ENCODE measurements around the gene MYO18A.

The MYO18A gene

GRCh38 chr17:29165261-29165660 is 14.9 kb downstream of the MYO18A start:
- Mint-ChIP-seq H3K9me3 (no peaks in the 10 kb centered on the region), H3K27me3 (no peaks in the 10 kb centered on the region), H3K4me1 (peaks cover 0 to 6% of the 10 kb centered on the region in 2 donors), H3K27ac (no peak overlapping the region), H3K36me3 (peaks cover 30 to 32% of the 10 kb centered on the region in 2 donors), H3K4me3 (no peak overlapping the region)
- no peak for DNase-seq
- ATAC-seq (replicated peaks), result no peak

- Mint-ChIP-seq H3K4me3 (no peak overlapping the region), H3K27me3 (no peaks in the 10 kb centered on the region), H3K9me3 (no peaks in the 10 kb centered on the region), H3K27ac (no peak overlapping the region), H3K36me3 (peaks cover 30 to 32% of the 10 kb centered on the region in 2 donors), H3K4me1 (peaks cover 8 to 9% of the 10 kb centered on the region in 2 donors)
- ATAC-seq (replicated peaks), result no peak
- DNase-seq, result no peak
These were observed 16.6 kb downstream of the MYO18A start for GRCh38 chr17:29163563-29163962.

- H3K27me3 Mint-ChIP-seq, result no peaks in the 10 kb centered on the region
- H3K36me3 Mint-ChIP-seq, result peaks cover 30 to 32% of the 10 kb centered on the region in 2 donors
- H3K27ac Mint-ChIP-seq, result no peak overlapping the region
- ATAC-seq (replicated peaks) (no peak), DNase-seq (no peak)
- H3K4me1 Mint-ChIP-seq, result peaks cover 8 to 9% of the 10 kb centered on the region in 2 donors
- no peaks in the 10 kb centered on the region for H3K9me3 Mint-ChIP-seq
- no peak overlapping the region for H3K4me3 Mint-ChIP-seq
These were observed 17.3 kb downstream of the MYO18A start for GRCh38 chr17:29162909-29163341.

- H3K4me3 Mint-ChIP-seq, result no peak overlapping the region
- peaks cover 8 to 9% of the 10 kb centered on the region in 2 donors for H3K4me1 Mint-ChIP-seq
- H3K27ac Mint-ChIP-seq, result no peak overlapping the region
- ATAC-seq (replicated peaks) (no peak), DNase-seq (no peak)
- H3K9me3 Mint-ChIP-seq, result no peaks in the 10 kb centered on the region
- H3K36me3 Mint-ChIP-seq, result peaks cover 30 to 32% of the 10 kb centered on the region in 2 donors
- H3K27me3 Mint-ChIP-seq, result no peaks in the 10 kb centered on the region
These were observed 17.9 kb downstream of the MYO18A start for GRCh38 chr17:29162082-29162908.

GRCh38 chr17:29160253-29160652 is 19.9 kb downstream of the MYO18A start:
- Mint-ChIP-seq H3K36me3 (peaks cover 20 to 21% of the 10 kb centered on the region in 2 donors), H3K4me1 (peaks cover 16 to 22% of the 10 kb centered on the region in 2 donors), H3K27ac (no peak overlapping the region), H3K27me3 (no peaks in the 10 kb centered on the region), H3K9me3 (no peaks in the 10 kb centered on the region), H3K4me3 (no peak overlapping the region)
- ATAC-seq (replicated peaks) (no peak), DNase-seq (no peak)

GRCh38 chr17:29159306-29159860 is 20.8 kb downstream of the MYO18A start:
- DNase-seq (no peak), ATAC-seq (replicated peaks) (no peak)
- Mint-ChIP-seq H3K9me3 (no peaks in the 10 kb centered on the region), H3K27me3 (no peaks in the 10 kb centered on the region), H3K4me3 (peak overlapping the region in 1 of 2 donors; percentile 14), H3K27ac (no peak overlapping the region), H3K4me1 (peaks cover 25 to 31% of the 10 kb centered on the region in 2 donors), H3K36me3 (peaks cover 11 to 18% of the 10 kb centered on the region in 2 donors)

- H3K9me3 Mint-ChIP-seq, result no peaks in the 10 kb centered on the region
- ATAC-seq (replicated peaks), result no peak
- H3K4me1 Mint-ChIP-seq, result peaks cover 26 to 38% of the 10 kb centered on the region in 2 donors
- no peaks in the 10 kb centered on the region for H3K27me3 Mint-ChIP-seq
- no peak overlapping the region for H3K27ac Mint-ChIP-seq
- H3K36me3 Mint-ChIP-seq, result peaks cover 7 to 21% of the 10 kb centered on the region in 2 donors
- DNase-seq, result no peak
- no peak overlapping the region for H3K4me3 Mint-ChIP-seq
These were observed 21.5 kb downstream of the MYO18A start for GRCh38 chr17:29158488-29159275.

- H3K4me3 Mint-ChIP-seq, result no peak overlapping the region
- H3K36me3 Mint-ChIP-seq, result peaks cover 7 to 20% of the 10 kb centered on the region in 2 donors
- no peak for ATAC-seq (replicated peaks)
- no peak overlapping the region for H3K27ac Mint-ChIP-seq
- no peaks in the 10 kb centered on the region for H3K9me3 Mint-ChIP-seq
- DNase-seq, result no peak
- H3K4me1 Mint-ChIP-seq, result peaks cover 27 to 42% of the 10 kb centered on the region in 2 donors
- no peaks in the 10 kb centered on the region for H3K27me3 Mint-ChIP-seq
These were observed 22.1 kb downstream of the MYO18A start for GRCh38 chr17:29158096-29158487.

GRCh38 chr17:29157310-29157709 is 22.9 kb downstream of the MYO18A start:
- Mint-ChIP-seq H3K4me3 (no peak overlapping the region), H3K4me1 (peaks cover 27 to 44% of the 10 kb centered on the region in 2 donors), H3K9me3 (no peaks in the 10 kb centered on the region), H3K27me3 (no peaks in the 10 kb centered on the region), H3K27ac (no peak overlapping the region), H3K36me3 (peaks cover 6 to 14% of the 10 kb centered on the region in 2 donors)
- ATAC-seq (replicated peaks) (no peak), DNase-seq (no peak)

- Mint-ChIP-seq H3K27ac (peak overlapping the region; percentile 76), H3K36me3 (peaks cover 1 to 10% of the 10 kb centered on the region in 2 donors), H3K9me3 (no peaks in the 10 kb centered on the region), H3K27me3 (no peaks in the 10 kb centered on the region), H3K4me1 (peaks cover 24 to 49% of the 10 kb centered on the region in 2 donors), H3K4me3 (no peak overlapping the region)
- no peak for ATAC-seq (replicated peaks)
- no peak for DNase-seq
These were observed 23.4 kb downstream of the MYO18A start for GRCh38 chr17:29156781-29157180.

- no peak for DNase-seq
- Mint-ChIP-seq H3K27me3 (no peaks in the 10 kb centered on the region), H3K36me3 (peaks cover 3 to 8% of the 10 kb centered on the region in 2 donors), H3K4me1 (peaks cover 29 to 58% of the 10 kb centered on the region in 2 donors), H3K9me3 (no peaks in the 10 kb centered on the region), H3K4me3 (peak overlapping the region in 1 of 2 donors; percentile 71), H3K27ac (no peak overlapping the region)
- ATAC-seq (replicated peaks), result no peak
These were observed 24.2 kb downstream of the MYO18A start for GRCh38 chr17:29155966-29156338.

- Mint-ChIP-seq H3K36me3 (peaks cover 3 to 8% of the 10 kb centered on the region in 2 donors), H3K4me1 (peaks cover 32 to 63% of the 10 kb centered on the region in 2 donors), H3K27ac (peak overlapping the region; percentile 88), H3K4me3 (peak overlapping the region; percentile 44 to 71), H3K27me3 (no peaks in the 10 kb centered on the region), H3K9me3 (no peaks in the 10 kb centered on the region)
- peak; percentile 62 for DNase-seq
- ATAC-seq (replicated peaks), result peak; percentile 96
These were observed 24.8 kb downstream of the MYO18A start for GRCh38 chr17:29155227-29155965.

- ATAC-seq (replicated peaks), result peak in 1 of 2 donors; percentile 14
- Mint-ChIP-seq H3K27ac (peak overlapping the region; percentile 88), H3K36me3 (peaks cover 3 to 8% of the 10 kb centered on the region in 2 donors), H3K4me3 (peak overlapping the region; percentile 44 to 71), H3K27me3 (no peaks in the 10 kb centered on the region), H3K4me1 (peaks cover 39 to 68% of the 10 kb centered on the region in 2 donors), H3K9me3 (no peaks in the 10 kb centered on the region)
- DNase-seq, result no peak
These were observed 25.5 kb downstream of the MYO18A start for GRCh38 chr17:29154516-29155226.

Data from stimulated activated naive B cell treated with anti-CD40 and anti-IgM and Interleukin-4, amounts not matched to agents 10 μg/mL and 1 μg/mL and 100 μg/mL, for 72 hours (primary cell).